GM10248 (cell line): ENCODE measurements around the gene ZNF174.
A peak's percentile ranks its signal among the peaks of the same experiment; 100 is the strongest.

ENCODE experiments used
- CTCF ChIA-PET: fragments of 300-600 bp; sonication (Branson Sonifier 250); formaldehyde crosslinking; extraction: SDS; loops from one replicate; lab custom pipeline; 2021; ENCODE audit warnings: antibody characterized with exemption; lab: Yijun Ruan, JAX
- POLR2A ChIA-PET: fragments of 350-650 bp; sonication (Branson Sonifier 250); formaldehyde crosslinking; extraction: SDS; loops from one replicate; lab custom pipeline; 2020; ENCODE audit warnings: antibody characterized with exemption; lab: Yijun Ruan, JAX
- DNase-seq: peaks from one replicate; pipeline ENCODE4 v3.0.0; 2012; ENCODE audit errors: extremely low spot score
- CTCF ChIP-seq: IDR thresholded peaks from 2 replicates; pipeline ENCODE4 v1.5.1; 2012; ENCODE audit warnings: mild to moderate bottlenecking, low read depth; ENCODE audit errors: extremely low read depth, missing control alignments, control extremely low read depth

The ZNF174 gene

GRCh38 chr16:3400779-3401688 lies at the start of gene ZNF174, which contains the start of gene ZSCAN32:
ZNF174 (plus strand) TSS chr16:3401215; CDS start chr16:3402005, 790 bp downstream.
ZSCAN32 (minus strand) TSS chr16:3401004; CDS start chr16:3397557, 3,447 bp downstream.
- ChIA-PET CTCF (interaction anchor here (1.3 to 1.6 kb wide), 4 partner anchors 43 to 342 kb away, joined by 4 to 5 read pairs (median 4); partner anchors contain the start of genes NAA60, ZNF263 and ZNF597), POLR2A (interaction anchor here (0.5 to 1.5 kb wide), 5 partner anchors 22 to 117 kb away, joined by 3 to 11 read pairs (median 3); partner anchors contain the start of genes NAA60 and ZNF597)
- peak; percentile 100 for DNase-seq
- peak; percentile 8 for TF ChIP-seq CTCF

DNA sequence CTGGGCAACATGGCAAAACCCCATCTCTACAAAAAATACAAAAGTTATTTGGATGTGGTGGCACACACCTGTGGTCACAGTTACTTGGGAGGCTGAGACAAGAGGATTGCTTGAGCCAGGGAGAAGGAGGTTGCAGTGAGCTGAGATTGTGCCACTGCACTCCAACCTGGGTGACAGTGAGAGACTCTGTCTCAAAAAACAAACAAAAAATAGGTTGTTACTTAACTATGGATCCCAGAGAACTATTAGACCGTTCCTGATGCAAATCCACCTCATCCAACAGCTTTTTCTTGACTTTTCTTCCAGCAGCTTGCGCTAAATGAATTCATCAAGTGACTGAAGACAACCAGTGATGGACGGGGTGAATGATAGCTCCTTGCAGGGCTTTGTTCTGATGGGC lies 45.4 kb upstream of the ZNF174 start, which contains the start of gene OR2C1:
OR2C1 (plus strand) TSS at position 301 of the 400 bp plus-strand sequence; CDS start at position 353, 52 bp downstream.
- DNase-seq: no peak
- POLR2A ChIA-PET: no interaction called here
- CTCF ChIA-PET: interaction anchor here (1.0 kb wide), 1 partner anchor 17 kb away, joined by 3 read pairs; no protein-coding TSS in a partner anchor
- no peak for TF ChIP-seq CTCF

DNA sequence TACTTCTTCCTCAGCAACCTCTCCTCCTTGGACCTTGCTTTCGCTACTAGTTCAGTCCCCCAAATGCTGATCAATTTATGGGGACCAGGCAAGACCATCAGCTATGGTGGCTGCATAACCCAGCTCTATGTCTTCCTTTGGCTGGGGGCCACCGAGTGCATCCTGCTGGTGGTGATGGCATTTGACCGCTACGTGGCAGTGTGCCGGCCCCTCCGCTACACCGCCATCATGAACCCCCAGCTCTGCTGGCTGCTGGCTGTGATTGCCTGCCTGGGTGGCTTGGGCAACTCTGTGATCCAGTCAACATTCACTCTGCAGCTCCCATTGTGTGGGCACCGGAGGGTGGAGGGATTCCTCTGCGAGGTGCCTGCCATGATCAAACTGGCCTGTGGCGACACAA lies 44.9 kb upstream of the ZNF174 start:
- no peak for TF ChIP-seq CTCF
- ChIA-PET POLR2A (no interaction called here), CTCF (interaction anchor here (1.0 kb wide), 1 partner anchor 18 kb away, joined by 3 read pairs; no protein-coding TSS in a partner anchor)
- no peak for DNase-seq

GRCh38 chr16:3358871-3359270 lies 42.1 kb upstream of the ZNF174 start:
- CTCF ChIA-PET: interaction anchor here (1.0 to 1.3 kb wide), 2 partner anchors 14 to 17 kb away, joined by 3 read pairs; no protein-coding TSS in a partner anchor

DNA sequence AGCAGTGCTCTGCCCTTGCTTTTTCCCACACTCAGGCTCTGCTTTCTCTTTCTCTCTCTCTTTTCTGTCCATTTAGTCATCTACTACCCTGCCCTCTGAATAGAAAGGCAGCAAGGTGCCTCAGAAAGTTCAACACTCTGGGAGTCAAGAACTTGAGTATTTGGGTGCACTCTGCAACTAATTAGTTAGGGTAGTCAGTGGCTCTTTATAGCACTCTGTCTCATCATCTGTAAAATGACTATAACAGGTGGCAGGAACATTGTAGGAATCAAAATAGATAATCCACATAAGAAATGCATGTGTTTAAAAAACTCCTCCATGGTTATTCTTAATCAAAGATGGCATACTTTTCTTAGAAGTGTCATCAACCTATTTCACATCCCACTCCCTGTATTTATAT lies 38.1 kb upstream of the ZNF174 start:
- CTCF ChIA-PET: no interaction called here

More at GRCh38 chr16:3358871-3359270, 42.1 kb upstream of the ZNF174 start:
- no peak for DNase-seq
- no peak for TF ChIP-seq CTCF
- POLR2A ChIA-PET: no interaction called here

More for the DNA sequence above, 38.1 kb upstream of the ZNF174 start:
- POLR2A ChIA-PET: no interaction called here
- no peak for DNase-seq
- TF ChIP-seq CTCF: no peak
